MM.1S (cell line): Measurements from ENCODE around the gene FRAT2.

ENCODE experiments used
- DNase-seq: peaks from one replicate; pipeline ENCODE4 v3.0.0-alpha.2; 2015
- H2AFZ ChIP-seq: fragments of 300-600 bp; sonication (generic); 2 replicates; pipeline ENCODE4 v1.6.0; 2016; ENCODE audit warnings: antibody characterized with exemption, low read length
- H3F3A ChIP-seq: fragments of 300-600 bp; sonication (generic); 2 replicates; pipeline ENCODE4 v1.6.1; 2016; ENCODE audit warnings: mild to moderate bottlenecking, antibody characterized with exemption, low read length, moderate library complexity, mixed read lengths; ENCODE audit not compliant: insufficient read depth
- H3K27ac ChIP-seq: fragments of 300-600 bp; sonication (generic); 2 replicates; pipeline ENCODE4 v1.5.1; 2016; ENCODE audit warnings: mild to moderate bottlenecking, low read length
- H3K27me3 ChIP-seq: fragments of 300-600 bp; sonication (generic); replicated peaks from 2 replicates; pipeline ENCODE4 v1.6.0; 2016; ENCODE audit warnings: low read length; ENCODE audit not compliant: insufficient read depth
- H3K36me3 ChIP-seq: fragments of 300-600 bp; sonication (generic); replicated peaks from 2 replicates; pipeline ENCODE4 v1.6.1; 2016; ENCODE audit warnings: mild to moderate bottlenecking, low read length, mixed read lengths; ENCODE audit not compliant: insufficient read depth
- H3K4me1 ChIP-seq: fragments of 300-600 bp; sonication (generic); 2 replicates; pipeline ENCODE4 v1.6.1; 2016; ENCODE audit warnings: low read length, mixed read lengths
- H3K4me2 ChIP-seq: fragments of 300-600 bp; sonication (generic); 2 replicates; pipeline ENCODE4 v1.6.0; 2016; ENCODE audit warnings: low read depth, low read length
- H3K4me3 ChIP-seq: fragments of 300-600 bp; sonication (generic); 2 replicates; pipeline ENCODE4 v1.5.1; 2016; ENCODE audit warnings: low read length, mixed read lengths
- H3K79me2 ChIP-seq: fragments of 300-600 bp; sonication (generic); 2 replicates; pipeline ENCODE4 v1.6.1; 2016; ENCODE audit warnings: mixed run types, low read length, mixed read lengths
- H3K9ac ChIP-seq: fragments of 300-600 bp; sonication (generic); 2 replicates; pipeline ENCODE4 v1.6.1; 2016; ENCODE audit warnings: low read length, mixed read lengths
- H3K9me2 ChIP-seq: fragments of 300-600 bp; sonication (generic); replicated peaks from 2 replicates; pipeline ENCODE4 v1.6.1; 2016; ENCODE audit warnings: mild to moderate bottlenecking, low read length, mixed read lengths; ENCODE audit not compliant: insufficient read depth
- H3K9me3 ChIP-seq: fragments of 300-600 bp; sonication (generic); replicated peaks from 2 replicates; pipeline ENCODE4 v1.6.1; 2016; ENCODE audit warnings: mild to moderate bottlenecking, low read length, mixed read lengths; ENCODE audit not compliant: insufficient read depth
- H4K20me1 ChIP-seq: fragments of 300-600 bp; sonication (generic); 2 replicates; pipeline ENCODE4 v1.6.1; 2016; ENCODE audit warnings: mild to moderate bottlenecking, low read length, moderate library complexity, mixed read lengths; ENCODE audit not compliant: insufficient read depth
- EZH2 ChIP-seq: fragments of 300-600 bp; sonication (generic); optimal IDR thresholded peaks from 2 replicates; pipeline ENCODE3; 2017; ENCODE audit warnings: low read depth, mild to moderate bottlenecking, antibody characterized with exemption, low read length, mixed read lengths
- EZH2phosphoT487 ChIP-seq: fragments of 300-600 bp; sonication (generic); IDR thresholded peaks from 2 replicates; pipeline ENCODE4 v1.6.1; 2018; ENCODE audit warnings: antibody characterized with exemption, low read length
- TF ChIP-seq, protein P1 (sequence below): fragments of 300-600 bp; sonication (generic); IDR thresholded peaks from 2 replicates; pipeline ENCODE4 v1.5.1; 2016; ENCODE audit warnings: antibody characterized with exemption, low read length, mixed read lengths

Gene FRAT2

DNA sequence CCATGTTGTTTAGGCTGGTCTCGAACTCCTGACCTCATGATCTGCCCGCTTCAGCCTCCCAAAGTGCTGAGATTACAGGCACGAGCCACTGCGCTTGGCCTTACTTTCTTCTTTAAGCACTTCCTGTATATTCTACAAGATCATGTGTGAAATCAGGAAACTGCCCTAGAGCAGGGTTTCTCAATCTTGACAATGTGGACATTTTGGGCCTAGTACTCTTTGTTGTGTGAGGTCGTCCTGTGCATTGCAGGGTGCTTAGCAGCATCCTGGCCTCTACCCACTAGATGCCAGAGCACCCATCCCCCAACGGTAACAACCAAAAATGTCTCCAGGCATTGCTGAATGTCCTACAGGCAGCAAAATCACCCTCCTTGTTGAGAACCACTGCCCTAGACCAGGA lies 41.9 kb upstream of the FRAT2 start:
- Histone ChIP-seq H3K79me2 (no peaks in the 10 kb centered on the region), H3K27me3 (no peaks in the 10 kb centered on the region), H3K4me2 (no peak overlapping the region), H3K36me3 (no peaks in the 10 kb centered on the region), H3F3A (no peaks in the 10 kb centered on the region), H3K9me2 (no peaks in the 10 kb centered on the region), H3K4me1 (no peaks in the 10 kb centered on the region), H3K4me3 (no peak overlapping the region), H3K9ac (no peak overlapping the region), H4K20me1 (no peaks in the 10 kb centered on the region), H3K9me3 (no peaks in the 10 kb centered on the region), H2AFZ (no peak overlapping the region), H3K27ac (no peak overlapping the region)
- no peak for DNase-seq
- TF ChIP-seq EZH2phosphoT487: no peak
- TF ChIP-seq EZH2: no peak
- TF ChIP-seq, protein P1, sequence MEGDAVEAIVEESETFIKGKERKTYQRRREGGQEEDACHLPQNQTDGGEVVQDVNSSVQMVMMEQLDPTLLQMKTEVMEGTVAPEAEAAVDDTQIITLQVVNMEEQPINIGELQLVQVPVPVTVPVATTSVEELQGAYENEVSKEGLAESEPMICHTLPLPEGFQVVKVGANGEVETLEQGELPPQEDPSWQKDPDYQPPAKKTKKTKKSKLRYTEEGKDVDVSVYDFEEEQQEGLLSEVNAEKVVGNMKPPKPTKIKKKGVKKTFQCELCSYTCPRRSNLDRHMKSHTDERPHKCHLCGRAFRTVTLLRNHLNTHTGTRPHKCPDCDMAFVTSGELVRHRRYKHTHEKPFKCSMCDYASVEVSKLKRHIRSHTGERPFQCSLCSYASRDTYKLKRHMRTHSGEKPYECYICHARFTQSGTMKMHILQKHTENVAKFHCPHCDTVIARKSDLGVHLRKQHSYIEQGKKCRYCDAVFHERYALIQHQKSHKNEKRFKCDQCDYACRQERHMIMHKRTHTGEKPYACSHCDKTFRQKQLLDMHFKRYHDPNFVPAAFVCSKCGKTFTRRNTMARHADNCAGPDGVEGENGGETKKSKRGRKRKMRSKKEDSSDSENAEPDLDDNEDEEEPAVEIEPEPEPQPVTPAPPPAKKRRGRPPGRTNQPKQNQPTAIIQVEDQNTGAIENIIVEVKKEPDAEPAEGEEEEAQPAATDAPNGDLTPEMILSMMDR: no peak

DNA sequence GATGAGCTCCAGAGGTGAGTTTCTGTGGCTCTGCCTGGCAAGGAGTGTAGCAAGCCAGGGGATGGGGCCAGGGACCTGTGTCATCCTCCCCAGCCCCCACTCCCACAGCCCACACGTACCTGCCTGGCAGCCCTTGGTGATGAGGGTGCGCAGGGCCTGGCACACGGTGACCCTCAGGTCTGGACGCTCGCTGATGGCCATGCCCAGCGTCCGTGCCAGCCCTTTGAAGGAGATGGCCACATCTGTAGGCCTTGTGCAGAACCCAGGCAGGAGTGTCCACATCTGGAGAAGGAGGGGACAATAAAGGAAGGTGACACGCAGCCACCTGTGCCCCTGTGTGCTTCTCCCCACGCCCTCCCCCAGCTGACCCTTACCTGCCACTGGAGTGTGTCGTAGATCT lies 38.9 kb upstream of the FRAT2 start:
- Histone ChIP-seq H4K20me1 (no peaks in the 10 kb centered on the region), H2AFZ (no peak overlapping the region), H3K9me2 (no peaks in the 10 kb centered on the region), H3K4me1 (no peaks in the 10 kb centered on the region), H3K27ac (no peak overlapping the region), H3F3A (no peaks in the 10 kb centered on the region), H3K79me2 (no peaks in the 10 kb centered on the region), H3K36me3 (no peaks in the 10 kb centered on the region), H3K4me2 (no peak overlapping the region), H3K9me3 (no peaks in the 10 kb centered on the region), H3K9ac (no peak overlapping the region), H3K27me3 (no peaks in the 10 kb centered on the region), H3K4me3 (no peak overlapping the region)
- TF ChIP-seq, protein P1: no peak
- no peak for TF ChIP-seq EZH2phosphoT487
- no peak for TF ChIP-seq EZH2
- no peak for DNase-seq

DNA sequence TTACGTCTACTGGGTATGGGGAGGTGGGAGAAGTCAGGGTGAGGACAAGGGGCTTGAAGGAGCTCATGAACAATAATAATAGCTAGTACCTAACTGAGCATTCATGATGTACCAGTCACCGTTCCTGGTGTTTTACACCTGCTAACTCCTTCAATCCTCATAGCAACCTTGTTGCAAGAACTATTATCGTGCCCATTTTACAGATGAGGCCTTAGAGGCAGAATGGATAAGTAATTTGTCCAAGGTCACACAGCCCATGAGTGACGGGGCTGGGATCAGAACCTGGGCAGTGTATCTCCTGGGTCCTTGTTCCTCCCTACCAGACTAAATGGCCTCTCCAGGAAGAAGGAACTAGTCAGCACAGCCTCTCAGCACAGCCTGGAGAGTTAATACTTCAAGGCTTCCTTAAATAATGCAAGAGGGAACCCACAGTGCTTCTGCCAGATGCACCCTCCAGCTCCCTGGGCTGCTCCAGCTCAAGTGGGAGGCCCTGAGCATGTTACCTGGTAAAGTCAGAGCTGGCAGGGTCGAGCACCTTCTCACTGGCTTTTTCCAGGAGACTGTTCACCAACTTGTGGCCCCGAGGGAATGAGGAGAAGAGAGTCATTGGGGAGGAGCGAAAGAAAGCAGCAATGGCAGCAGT lies 37.8 kb upstream of the FRAT2 start:
- H3F3A ChIP-seq: no peaks in the 10 kb centered on the region
- H3K79me2 ChIP-seq: no peaks in the 10 kb centered on the region
- no peaks in the 10 kb centered on the region for H3K9me3 ChIP-seq
- no peak overlapping the region for H3K9ac ChIP-seq
- H3K4me1 ChIP-seq: no peaks in the 10 kb centered on the region
- no peak overlapping the region for H3K27ac ChIP-seq
- H3K9me2 ChIP-seq: no peaks in the 10 kb centered on the region
- TF ChIP-seq EZH2phosphoT487: no peak
- no peak for TF ChIP-seq EZH2
- TF ChIP-seq, protein P1: no peak
- H4K20me1 ChIP-seq: no peaks in the 10 kb centered on the region
- H3K4me2 ChIP-seq: no peak overlapping the region
- no peak overlapping the region for H2AFZ ChIP-seq
- no peak overlapping the region for H3K4me3 ChIP-seq
- no peak for DNase-seq
- no peaks in the 10 kb centered on the region for H3K27me3 ChIP-seq
- H3K36me3 ChIP-seq: no peaks in the 10 kb centered on the region
